ENCODE data around the gene RPF1.

GRCh38 chr1:84510668-84511067 is 31.6 kb downstream of the RPF1 start:
- TF ChIP-seq EZH2 (IDR thresholded peaks at IDR 0.05; ENCODE audit: borderline replicate concordance, low read length) (no peak), CTCF (conservative IDR thresholded peaks at IDR 0.05 in 1 of 2, IDR thresholded peaks at IDR 0.05 in 1 of 2; ENCODE audit: extremely low read depth in 1 of 2, insufficient read depth in 1 of 2, low read depth in 1 of 2, low read length in 2 of 2) (no peak)
